Tibial nerve (tissue), 3 donors: ENCODE data around the gene FOXF2.

Experiments
- POLR2A ChIP-seq, 2 donors: fragments of 450-650 bp; IDR thresholded peaks; one replicate each; pipeline ENCODE4 v1.6.1; 2017; ENCODE audit warnings: antibody characterized with exemption in 2 of 2, mild to moderate bottlenecking in 2 of 2, moderate library complexity in 2 of 2
- TF ChIP-seq, protein P1 (sequence below), 5 experiments: fragments of 200-600 bp in 3 of 5; fragments of 450-650 bp in 2 of 5; sonication (generic) in 3 of 5; IDR thresholded peaks; one replicate each; pipeline ENCODE4 v1.5.1; 2016 to 2019; ENCODE audit warnings: antibody characterized with exemption in 5 of 5, mild to moderate bottlenecking in 3 of 5, moderate library complexity in 2 of 5

DNA sequence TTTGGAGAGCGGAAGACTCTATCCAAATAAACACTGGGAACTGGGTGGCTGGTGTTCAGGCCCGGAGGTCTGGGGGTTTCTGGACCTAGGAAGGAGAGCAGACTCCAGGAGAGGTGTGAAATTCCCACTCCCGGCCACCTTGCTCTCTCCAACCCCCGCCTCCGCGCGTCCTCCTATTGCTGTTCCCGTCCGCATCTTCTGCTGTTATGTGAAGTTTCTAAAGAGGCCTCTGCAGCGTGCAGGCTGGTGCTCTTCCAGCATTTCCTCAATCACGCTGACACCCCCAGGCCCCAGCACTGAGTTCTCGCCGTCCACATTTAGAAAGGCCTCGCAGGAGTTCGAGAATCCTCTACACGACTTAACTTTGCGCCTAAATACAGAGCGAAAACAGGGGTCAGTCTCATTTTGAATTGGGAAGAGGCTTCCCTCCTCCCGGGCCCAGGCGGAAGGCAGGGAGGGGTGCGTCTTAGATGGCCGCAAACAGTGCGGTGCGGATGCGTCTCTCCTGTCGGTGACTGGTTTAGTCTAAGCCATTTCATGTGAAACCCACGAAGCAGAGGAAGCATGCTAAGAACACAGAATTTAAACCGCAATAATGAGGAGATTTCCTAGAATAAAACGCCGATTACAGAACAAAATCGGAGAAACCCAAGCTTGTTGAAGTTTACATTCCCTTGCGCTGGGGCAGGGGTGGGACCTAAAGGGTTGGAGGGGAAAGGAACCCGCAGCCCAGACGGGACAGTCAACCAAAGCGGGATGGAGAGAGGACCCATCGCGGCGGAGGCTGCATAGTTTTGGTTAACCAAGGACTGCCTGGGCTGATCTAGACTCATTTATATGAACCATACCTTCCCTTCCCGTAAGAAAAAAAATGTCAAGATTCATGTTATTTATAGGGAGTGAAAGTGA is 4.0 kb upstream of the FOXF2 start:
- TF ChIP-seq, protein P1, sequence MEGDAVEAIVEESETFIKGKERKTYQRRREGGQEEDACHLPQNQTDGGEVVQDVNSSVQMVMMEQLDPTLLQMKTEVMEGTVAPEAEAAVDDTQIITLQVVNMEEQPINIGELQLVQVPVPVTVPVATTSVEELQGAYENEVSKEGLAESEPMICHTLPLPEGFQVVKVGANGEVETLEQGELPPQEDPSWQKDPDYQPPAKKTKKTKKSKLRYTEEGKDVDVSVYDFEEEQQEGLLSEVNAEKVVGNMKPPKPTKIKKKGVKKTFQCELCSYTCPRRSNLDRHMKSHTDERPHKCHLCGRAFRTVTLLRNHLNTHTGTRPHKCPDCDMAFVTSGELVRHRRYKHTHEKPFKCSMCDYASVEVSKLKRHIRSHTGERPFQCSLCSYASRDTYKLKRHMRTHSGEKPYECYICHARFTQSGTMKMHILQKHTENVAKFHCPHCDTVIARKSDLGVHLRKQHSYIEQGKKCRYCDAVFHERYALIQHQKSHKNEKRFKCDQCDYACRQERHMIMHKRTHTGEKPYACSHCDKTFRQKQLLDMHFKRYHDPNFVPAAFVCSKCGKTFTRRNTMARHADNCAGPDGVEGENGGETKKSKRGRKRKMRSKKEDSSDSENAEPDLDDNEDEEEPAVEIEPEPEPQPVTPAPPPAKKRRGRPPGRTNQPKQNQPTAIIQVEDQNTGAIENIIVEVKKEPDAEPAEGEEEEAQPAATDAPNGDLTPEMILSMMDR (IDR thresholded peaks at IDR 0.05): no peak
- no peak for TF ChIP-seq POLR2A (IDR thresholded peaks at IDR 0.05)
